WTC11 (cell line): ENCODE results near the gene MAP1B. TPM values are rescaled to one million over a fixed set of nuclear protein-coding genes. Genes with fewer than 3 reads are reported as not detected.

Experiments used
- ATAC-seq: fragments of 200-7000 bp; cut with Tn5 transposase; 2 replicates; pipeline ENCODE4 v1.10.0; 2021; ENCODE audit warnings: mild to moderate bottlenecking, moderate library complexity
- CTCF ChIA-PET: fragments of 300-600 bp; sonication (Branson Sonifier 250); formaldehyde crosslinking; loops from one replicate; lab custom pipeline; 2021; ENCODE audit warnings: antibody characterized with exemption; lab: Charles Lee
- POLR2A ChIA-PET: fragments of 350-600 bp; sonication (Branson Sonifier 250); formaldehyde crosslinking; loops from one replicate; lab custom pipeline; 2021; ENCODE audit warnings: antibody characterized with exemption; lab: Charles Lee
- DNase-seq: peaks from one replicate; pipeline ENCODE4 v3.0.0; 2021; ENCODE audit warnings: low spot score
- H3K27ac Mint-ChIP-seq: 2 replicates; pipeline ENCODE4 v1.8.0; 2021; ENCODE audit warnings: mixed read lengths
- H3K27me3 Mint-ChIP-seq: 2 replicates; pipeline ENCODE4 v1.8.0; 2021; ENCODE audit warnings: low read depth, mild to moderate bottlenecking, moderate library complexity, mixed read lengths
- H3K36me3 Mint-ChIP-seq: 2 replicates; pipeline ENCODE4 v1.8.0; 2021; ENCODE audit warnings: mixed read lengths
- H3K4me1 Mint-ChIP-seq: 2 replicates; pipeline ENCODE4 v1.8.0; 2022; ENCODE audit warnings: mixed read lengths
- H3K4me3 Mint-ChIP-seq: 2 replicates; pipeline ENCODE4 v1.8.0; 2021; ENCODE audit warnings: mild to moderate bottlenecking, moderate library complexity, mixed read lengths
- H3K9me3 Mint-ChIP-seq: 2 replicates; pipeline ENCODE4 v1.8.0; 2021; ENCODE audit warnings: mixed read lengths
- CREM ChIP-seq: sonication (generic); formaldehyde crosslinking; IDR thresholded peaks from 2 replicates; pipeline ENCODE4 v1.8.1; 2022; ENCODE audit warnings: mild to moderate bottlenecking, missing genetic modification reagents, moderate library complexity
- IRF2 ChIP-seq: sonication (generic); formaldehyde crosslinking; IDR thresholded peaks from 2 replicates; pipeline ENCODE4 v1.8.0; 2022; ENCODE audit warnings: low read depth, missing genetic modification reagents, borderline replicate concordance
- JAZF1 ChIP-seq: fragments of 250-450 bp; sonication (Bioruptor Pico); IDR thresholded peaks from 2 replicates; pipeline ENCODE4 v1.9.0; 2021; ENCODE audit warnings: moderate library complexity, mild to moderate bottlenecking, inconsistent platforms
- JUN ChIP-seq: sonication (generic); formaldehyde crosslinking; IDR thresholded peaks from 2 replicates; pipeline ENCODE4 v1.8.0; 2023; ENCODE audit warnings: mild to moderate bottlenecking, missing genetic modification reagents
- NFE2L1 ChIP-seq: sonication (generic); formaldehyde crosslinking; IDR thresholded peaks from 2 replicates; pipeline ENCODE4 v1.8.1; 2023; ENCODE audit warnings: missing genetic modification reagents
- NFYB ChIP-seq: sonication (generic); formaldehyde crosslinking; conservative IDR thresholded peaks from 2 replicates; pipeline ENCODE4 v1.8.0; 2022; ENCODE audit warnings: low read depth, missing genetic modification reagents
- OVOL2 ChIP-seq: fragments of 250-450 bp; sonication (Bioruptor Pico); IDR thresholded peaks from 2 replicates; pipeline ENCODE4 v1.9.0; 2021; ENCODE audit warnings: mild to moderate bottlenecking, borderline replicate concordance
- PRRX2 ChIP-seq: fragments of 250-450 bp; sonication (Bioruptor Pico); IDR thresholded peaks from 2 replicates; pipeline ENCODE4 v1.8.0; 2021; ENCODE audit warnings: mild to moderate bottlenecking
- SMAD3 ChIP-seq: sonication (generic); formaldehyde crosslinking; IDR thresholded peaks from 2 replicates; pipeline ENCODE4 v1.8.0; 2022; ENCODE audit warnings: missing genetic modification reagents, mild to moderate bottlenecking, borderline replicate concordance
- ZNF263 ChIP-seq: sonication (generic); formaldehyde crosslinking; IDR thresholded peaks from 2 replicates; pipeline ENCODE4 v1.8.1; 2022; ENCODE audit warnings: low read depth, mild to moderate bottlenecking, moderate library complexity, missing genetic modification reagents
- ZNF416 ChIP-seq: fragments of 250-450 bp; sonication (Bioruptor Pico); IDR thresholded peaks from 2 replicates; pipeline ENCODE4 v1.9.0; 2021; ENCODE audit warnings: mild to moderate bottlenecking, inconsistent platforms
- ZNF671 ChIP-seq: fragments of 250-450 bp; sonication (Bioruptor Pico); IDR thresholded peaks from 2 replicates; pipeline ENCODE4 v1.8.0; 2021; ENCODE audit warnings: mild to moderate bottlenecking
- total RNA-seq: library from RNA; stranded (reverse); gene quantifications from 3 replicates; pipeline ENCODE4 v1.2.3, GENCODE V29; 2021
- TF ChIP-seq, protein P1 (sequence below): sonication (generic); formaldehyde crosslinking; IDR thresholded peaks from 2 replicates; pipeline ENCODE4 v1.8.0; 2022; ENCODE audit warnings: mild to moderate bottlenecking, missing genetic modification reagents
- TF ChIP-seq, protein P2 (sequence below): fragments of 250-450 bp; sonication (Bioruptor Pico); IDR thresholded peaks from 2 replicates; pipeline ENCODE4 v1.9.0; 2021; ENCODE audit warnings: mild to moderate bottlenecking
- TF ChIP-seq, protein P3 (sequence below): sonication (generic); formaldehyde crosslinking; IDR thresholded peaks from 2 replicates; pipeline ENCODE4 v1.8.1; 2023; ENCODE audit warnings: mild to moderate bottlenecking, missing genetic modification reagents, moderate library complexity
- TF ChIP-seq, protein P4 (sequence below): sonication (generic); formaldehyde crosslinking; IDR thresholded peaks from 2 replicates; pipeline ENCODE4 v1.8.1; 2023; ENCODE audit warnings: mild to moderate bottlenecking, missing genetic modification reagents, moderate library complexity
- TF ChIP-seq, protein P5 (sequence below): fragments of 250-450 bp; sonication (Bioruptor Pico); IDR thresholded peaks from 2 replicates; pipeline ENCODE4 v1.9.0; 2021; ENCODE audit warnings: mild to moderate bottlenecking, borderline replicate concordance
- TF ChIP-seq, protein P6 (sequence below): sonication (generic); formaldehyde crosslinking; IDR thresholded peaks from 2 replicates; pipeline ENCODE4 v1.8.0; 2023; ENCODE audit warnings: mild to moderate bottlenecking, missing genetic modification reagents
- TF ChIP-seq, protein P7 (sequence below): fragments of 250-450 bp; sonication (Bioruptor Pico); IDR thresholded peaks from 2 replicates; pipeline ENCODE4 v1.8.0; 2021; ENCODE audit warnings: mild to moderate bottlenecking

MAP1B gene
- total RNA-seq, 1 experiment from 2014 or later = 95.0 TPM

DNA sequence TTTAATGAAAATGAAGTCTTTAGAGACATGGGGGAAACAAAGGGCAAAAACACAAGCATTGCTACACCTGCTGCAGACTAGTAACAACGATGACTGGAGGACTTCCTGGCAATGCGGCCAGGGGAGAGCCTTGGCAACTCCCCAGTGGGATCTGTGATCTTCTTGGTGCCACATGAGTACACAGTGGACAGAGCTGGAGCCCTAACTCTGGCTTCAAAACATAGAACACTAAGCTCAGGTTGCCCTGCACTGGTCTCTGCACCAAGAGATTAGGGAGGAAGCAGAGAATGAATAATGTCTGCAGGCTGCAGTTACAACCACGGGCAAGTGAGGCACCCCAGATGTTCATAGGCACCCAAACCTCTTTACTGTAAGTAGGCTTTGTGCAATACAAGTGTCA, 121.7 kb downstream of the MAP1B start:
- H3K9me3 Mint-ChIP-seq = no peaks in the 10 kb centered on the region
- H3K4me3 Mint-ChIP-seq = no peak overlapping the region
- H3K27ac Mint-ChIP-seq = 0 out of 2 replicates have a peak overlapping the region, but pooled peaks have one; percentile 49
- ATAC-seq = no peak
- H3K36me3 Mint-ChIP-seq = peaks cover 41% of the 10 kb centered on the region
- DNase-seq = no peak
- TF ChIP-seq ZNF263 (CRISPR knock-in tag) = no peak
- TF ChIP-seq SMAD3 (CRISPR knock-in tag) = no peak
- TF ChIP-seq, protein P1, sequence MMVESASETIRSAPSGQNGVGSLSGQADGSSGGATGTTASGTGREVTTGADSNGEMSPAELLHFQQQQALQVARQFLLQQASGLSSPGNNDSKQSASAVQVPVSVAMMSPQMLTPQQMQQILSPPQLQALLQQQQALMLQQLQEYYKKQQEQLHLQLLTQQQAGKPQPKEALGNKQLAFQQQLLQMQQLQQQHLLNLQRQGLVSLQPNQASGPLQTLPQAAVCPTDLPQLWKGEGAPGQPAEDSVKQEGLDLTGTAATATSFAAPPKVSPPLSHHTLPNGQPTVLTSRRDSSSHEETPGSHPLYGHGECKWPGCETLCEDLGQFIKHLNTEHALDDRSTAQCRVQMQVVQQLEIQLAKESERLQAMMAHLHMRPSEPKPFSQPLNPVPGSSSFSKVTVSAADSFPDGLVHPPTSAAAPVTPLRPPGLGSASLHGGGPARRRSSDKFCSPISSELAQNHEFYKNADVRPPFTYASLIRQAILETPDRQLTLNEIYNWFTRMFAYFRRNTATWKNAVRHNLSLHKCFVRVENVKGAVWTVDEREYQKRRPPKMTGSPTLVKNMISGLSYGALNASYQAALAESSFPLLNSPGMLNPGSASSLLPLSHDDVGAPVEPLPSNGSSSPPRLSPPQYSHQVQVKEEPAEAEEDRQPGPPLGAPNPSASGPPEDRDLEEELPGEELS = no peak
- TF ChIP-seq, protein P2, sequence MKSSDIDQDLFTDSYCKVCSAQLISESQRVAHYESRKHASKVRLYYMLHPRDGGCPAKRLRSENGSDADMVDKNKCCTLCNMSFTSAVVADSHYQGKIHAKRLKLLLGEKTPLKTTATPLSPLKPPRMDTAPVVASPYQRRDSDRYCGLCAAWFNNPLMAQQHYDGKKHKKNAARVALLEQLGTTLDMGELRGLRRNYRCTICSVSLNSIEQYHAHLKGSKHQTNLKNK (CRISPR knock-in tag) = no peak
- TF ChIP-seq PRRX2 (CRISPR knock-in tag) = no peak
- no peak for TF ChIP-seq JAZF1 (CRISPR knock-in tag)
- TF ChIP-seq NFE2L1 (CRISPR knock-in tag) = no peak
- no peak for TF ChIP-seq ZNF416
- no peak for TF ChIP-seq ZNF671
- TF ChIP-seq, protein P3, sequence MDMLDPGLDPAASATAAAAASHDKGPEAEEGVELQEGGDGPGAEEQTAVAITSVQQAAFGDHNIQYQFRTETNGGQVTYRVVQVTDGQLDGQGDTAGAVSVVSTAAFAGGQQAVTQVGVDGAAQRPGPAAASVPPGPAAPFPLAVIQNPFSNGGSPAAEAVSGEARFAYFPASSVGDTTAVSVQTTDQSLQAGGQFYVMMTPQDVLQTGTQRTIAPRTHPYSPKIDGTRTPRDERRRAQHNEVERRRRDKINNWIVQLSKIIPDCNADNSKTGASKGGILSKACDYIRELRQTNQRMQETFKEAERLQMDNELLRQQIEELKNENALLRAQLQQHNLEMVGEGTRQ (CRISPR knock-in tag) = no peak
- TF ChIP-seq, protein P4, sequence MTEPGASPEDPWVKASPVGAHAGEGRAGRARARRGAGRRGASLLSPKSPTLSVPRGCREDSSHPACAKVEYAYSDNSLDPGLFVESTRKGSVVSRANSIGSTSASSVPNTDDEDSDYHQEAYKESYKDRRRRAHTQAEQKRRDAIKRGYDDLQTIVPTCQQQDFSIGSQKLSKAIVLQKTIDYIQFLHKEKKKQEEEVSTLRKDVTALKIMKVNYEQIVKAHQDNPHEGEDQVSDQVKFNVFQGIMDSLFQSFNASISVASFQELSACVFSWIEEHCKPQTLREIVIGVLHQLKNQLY (CRISPR knock-in tag) = no peak
- TF ChIP-seq, protein P5, sequence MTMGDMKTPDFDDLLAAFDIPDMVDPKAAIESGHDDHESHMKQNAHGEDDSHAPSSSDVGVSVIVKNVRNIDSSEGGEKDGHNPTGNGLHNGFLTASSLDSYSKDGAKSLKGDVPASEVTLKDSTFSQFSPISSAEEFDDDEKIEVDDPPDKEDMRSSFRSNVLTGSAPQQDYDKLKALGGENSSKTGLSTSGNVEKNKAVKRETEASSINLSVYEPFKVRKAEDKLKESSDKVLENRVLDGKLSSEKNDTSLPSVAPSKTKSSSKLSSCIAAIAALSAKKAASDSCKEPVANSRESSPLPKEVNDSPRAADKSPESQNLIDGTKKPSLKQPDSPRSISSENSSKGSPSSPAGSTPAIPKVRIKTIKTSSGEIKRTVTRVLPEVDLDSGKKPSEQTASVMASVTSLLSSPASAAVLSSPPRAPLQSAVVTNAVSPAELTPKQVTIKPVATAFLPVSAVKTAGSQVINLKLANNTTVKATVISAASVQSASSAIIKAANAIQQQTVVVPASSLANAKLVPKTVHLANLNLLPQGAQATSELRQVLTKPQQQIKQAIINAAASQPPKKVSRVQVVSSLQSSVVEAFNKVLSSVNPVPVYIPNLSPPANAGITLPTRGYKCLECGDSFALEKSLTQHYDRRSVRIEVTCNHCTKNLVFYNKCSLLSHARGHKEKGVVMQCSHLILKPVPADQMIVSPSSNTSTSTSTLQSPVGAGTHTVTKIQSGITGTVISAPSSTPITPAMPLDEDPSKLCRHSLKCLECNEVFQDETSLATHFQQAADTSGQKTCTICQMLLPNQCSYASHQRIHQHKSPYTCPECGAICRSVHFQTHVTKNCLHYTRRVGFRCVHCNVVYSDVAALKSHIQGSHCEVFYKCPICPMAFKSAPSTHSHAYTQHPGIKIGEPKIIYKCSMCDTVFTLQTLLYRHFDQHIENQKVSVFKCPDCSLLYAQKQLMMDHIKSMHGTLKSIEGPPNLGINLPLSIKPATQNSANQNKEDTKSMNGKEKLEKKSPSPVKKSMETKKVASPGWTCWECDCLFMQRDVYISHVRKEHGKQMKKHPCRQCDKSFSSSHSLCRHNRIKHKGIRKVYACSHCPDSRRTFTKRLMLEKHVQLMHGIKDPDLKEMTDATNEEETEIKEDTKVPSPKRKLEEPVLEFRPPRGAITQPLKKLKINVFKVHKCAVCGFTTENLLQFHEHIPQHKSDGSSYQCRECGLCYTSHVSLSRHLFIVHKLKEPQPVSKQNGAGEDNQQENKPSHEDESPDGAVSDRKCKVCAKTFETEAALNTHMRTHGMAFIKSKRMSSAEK (CRISPR knock-in tag) = no peak
- TF ChIP-seq OVOL2 (CRISPR knock-in tag) = no peak
- TF ChIP-seq, protein P6, sequence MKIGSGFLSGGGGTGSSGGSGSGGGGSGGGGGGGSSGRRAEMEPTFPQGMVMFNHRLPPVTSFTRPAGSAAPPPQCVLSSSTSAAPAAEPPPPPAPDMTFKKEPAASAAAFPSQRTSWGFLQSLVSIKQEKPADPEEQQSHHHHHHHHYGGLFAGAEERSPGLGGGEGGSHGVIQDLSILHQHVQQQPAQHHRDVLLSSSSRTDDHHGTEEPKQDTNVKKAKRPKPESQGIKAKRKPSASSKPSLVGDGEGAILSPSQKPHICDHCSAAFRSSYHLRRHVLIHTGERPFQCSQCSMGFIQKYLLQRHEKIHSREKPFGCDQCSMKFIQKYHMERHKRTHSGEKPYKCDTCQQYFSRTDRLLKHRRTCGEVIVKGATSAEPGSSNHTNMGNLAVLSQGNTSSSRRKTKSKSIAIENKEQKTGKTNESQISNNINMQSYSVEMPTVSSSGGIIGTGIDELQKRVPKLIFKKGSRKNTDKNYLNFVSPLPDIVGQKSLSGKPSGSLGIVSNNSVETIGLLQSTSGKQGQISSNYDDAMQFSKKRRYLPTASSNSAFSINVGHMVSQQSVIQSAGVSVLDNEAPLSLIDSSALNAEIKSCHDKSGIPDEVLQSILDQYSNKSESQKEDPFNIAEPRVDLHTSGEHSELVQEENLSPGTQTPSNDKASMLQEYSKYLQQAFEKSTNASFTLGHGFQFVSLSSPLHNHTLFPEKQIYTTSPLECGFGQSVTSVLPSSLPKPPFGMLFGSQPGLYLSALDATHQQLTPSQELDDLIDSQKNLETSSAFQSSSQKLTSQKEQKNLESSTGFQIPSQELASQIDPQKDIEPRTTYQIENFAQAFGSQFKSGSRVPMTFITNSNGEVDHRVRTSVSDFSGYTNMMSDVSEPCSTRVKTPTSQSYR (CRISPR knock-in tag) = no peak
- no peak for TF ChIP-seq CREM (CRISPR knock-in tag)
- TF ChIP-seq, protein P7, sequence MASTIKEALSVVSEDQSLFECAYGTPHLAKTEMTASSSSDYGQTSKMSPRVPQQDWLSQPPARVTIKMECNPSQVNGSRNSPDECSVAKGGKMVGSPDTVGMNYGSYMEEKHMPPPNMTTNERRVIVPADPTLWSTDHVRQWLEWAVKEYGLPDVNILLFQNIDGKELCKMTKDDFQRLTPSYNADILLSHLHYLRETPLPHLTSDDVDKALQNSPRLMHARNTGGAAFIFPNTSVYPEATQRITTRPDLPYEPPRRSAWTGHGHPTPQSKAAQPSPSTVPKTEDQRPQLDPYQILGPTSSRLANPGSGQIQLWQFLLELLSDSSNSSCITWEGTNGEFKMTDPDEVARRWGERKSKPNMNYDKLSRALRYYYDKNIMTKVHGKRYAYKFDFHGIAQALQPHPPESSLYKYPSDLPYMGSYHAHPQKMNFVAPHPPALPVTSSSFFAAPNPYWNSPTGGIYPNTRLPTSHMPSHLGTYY (CRISPR knock-in tag) = no peak
- TF ChIP-seq NFYB (CRISPR knock-in tag) = no peak
- no peak for TF ChIP-seq IRF2 (CRISPR knock-in tag)
- TF ChIP-seq JUN (CRISPR knock-in tag) = no peak
- TF ChIP-seq, all 79 proteins: peak for 0
- H3K27me3 Mint-ChIP-seq = no peaks in the 10 kb centered on the region
- ChIA-PET POLR2A (no interaction called here), CTCF (interaction anchor here (1.0 kb wide), 1 partner anchor 20 kb away, joined by 5 read pairs; no protein-coding TSS in a partner anchor)
- peaks cover 12% of the 10 kb centered on the region for H3K4me1 Mint-ChIP-seq
